Measurements from ENCODE around the gene TMEM164.

TMEM164 gene

DNA sequence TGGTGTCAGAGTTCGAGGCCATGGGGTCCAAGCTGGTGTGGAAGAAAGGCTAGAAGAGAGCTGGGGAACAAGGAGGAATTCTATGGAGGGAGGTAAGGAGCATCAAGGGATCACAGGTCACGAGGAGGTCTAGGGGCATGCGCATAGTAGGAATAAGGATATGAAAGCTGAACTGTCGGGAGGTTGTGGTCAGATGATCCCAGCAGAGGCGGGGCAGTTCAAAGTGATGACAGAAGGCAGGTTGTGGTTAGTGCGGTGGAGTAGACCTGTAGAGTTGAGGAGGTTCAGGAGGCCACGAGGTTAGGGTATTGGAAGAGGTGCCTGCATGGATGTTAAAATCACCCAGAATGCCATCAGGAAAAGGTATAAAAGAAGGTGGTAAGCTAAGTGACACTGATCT, 156.3 kb downstream of the TMEM164 start:
- H3K4me3 ChIP-seq (ENCODE audit: low read depth, low read length): no peak overlapping the region
- TF ChIP-seq, protein P1, sequence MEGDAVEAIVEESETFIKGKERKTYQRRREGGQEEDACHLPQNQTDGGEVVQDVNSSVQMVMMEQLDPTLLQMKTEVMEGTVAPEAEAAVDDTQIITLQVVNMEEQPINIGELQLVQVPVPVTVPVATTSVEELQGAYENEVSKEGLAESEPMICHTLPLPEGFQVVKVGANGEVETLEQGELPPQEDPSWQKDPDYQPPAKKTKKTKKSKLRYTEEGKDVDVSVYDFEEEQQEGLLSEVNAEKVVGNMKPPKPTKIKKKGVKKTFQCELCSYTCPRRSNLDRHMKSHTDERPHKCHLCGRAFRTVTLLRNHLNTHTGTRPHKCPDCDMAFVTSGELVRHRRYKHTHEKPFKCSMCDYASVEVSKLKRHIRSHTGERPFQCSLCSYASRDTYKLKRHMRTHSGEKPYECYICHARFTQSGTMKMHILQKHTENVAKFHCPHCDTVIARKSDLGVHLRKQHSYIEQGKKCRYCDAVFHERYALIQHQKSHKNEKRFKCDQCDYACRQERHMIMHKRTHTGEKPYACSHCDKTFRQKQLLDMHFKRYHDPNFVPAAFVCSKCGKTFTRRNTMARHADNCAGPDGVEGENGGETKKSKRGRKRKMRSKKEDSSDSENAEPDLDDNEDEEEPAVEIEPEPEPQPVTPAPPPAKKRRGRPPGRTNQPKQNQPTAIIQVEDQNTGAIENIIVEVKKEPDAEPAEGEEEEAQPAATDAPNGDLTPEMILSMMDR (conservative IDR thresholded peaks at IDR 0.05; ENCODE audit: low read depth, low read length): no peak
- DNase-seq (ENCODE audit: low read depth): no peak

DNA sequence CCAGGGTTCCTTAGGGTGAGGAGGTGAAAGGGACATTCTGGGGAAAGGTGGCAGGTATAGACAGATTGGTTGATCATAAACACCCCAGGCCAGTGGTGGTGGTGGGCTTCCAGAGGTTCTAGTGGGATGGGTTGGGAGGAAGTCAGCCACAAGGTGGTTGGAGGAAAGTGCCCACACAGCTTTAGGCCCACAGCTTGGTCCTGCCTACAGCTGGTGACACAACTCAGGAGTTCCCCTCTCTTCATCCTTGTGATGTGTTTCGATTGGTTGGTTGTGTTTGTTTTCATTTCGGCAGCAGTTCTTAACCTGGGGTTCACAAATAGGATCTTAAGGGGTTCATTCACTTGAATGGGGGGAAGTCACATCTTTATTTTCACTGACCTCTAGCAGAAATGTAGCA, 157.0 kb downstream of the TMEM164 start:
- H3K4me3 ChIP-seq (ENCODE audit: low read depth, low read length): no peak overlapping the region
- DNase-seq (ENCODE audit: low read depth): no peak
- TF ChIP-seq, protein P1 (conservative IDR thresholded peaks at IDR 0.05; ENCODE audit: low read depth, low read length): no peak

DNA sequence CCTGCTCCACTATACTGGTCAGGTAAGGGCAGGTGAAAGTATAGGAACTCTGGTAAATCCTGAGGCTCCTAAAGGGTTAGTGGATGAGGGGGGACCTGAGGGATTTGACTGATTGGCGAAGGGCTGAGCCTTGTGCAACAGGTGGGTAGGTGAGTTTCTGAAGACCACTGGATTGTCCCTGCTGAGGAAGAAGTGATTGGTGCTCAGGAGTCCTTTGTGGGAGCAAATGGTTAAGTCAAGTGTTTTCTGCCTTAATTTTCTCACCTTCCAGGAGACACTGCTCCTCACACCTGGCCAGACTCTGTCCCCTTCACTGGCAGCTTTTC, 158.4 kb downstream of the TMEM164 start:
- no peak for DNase-seq (ENCODE audit: low read depth)

DNA sequence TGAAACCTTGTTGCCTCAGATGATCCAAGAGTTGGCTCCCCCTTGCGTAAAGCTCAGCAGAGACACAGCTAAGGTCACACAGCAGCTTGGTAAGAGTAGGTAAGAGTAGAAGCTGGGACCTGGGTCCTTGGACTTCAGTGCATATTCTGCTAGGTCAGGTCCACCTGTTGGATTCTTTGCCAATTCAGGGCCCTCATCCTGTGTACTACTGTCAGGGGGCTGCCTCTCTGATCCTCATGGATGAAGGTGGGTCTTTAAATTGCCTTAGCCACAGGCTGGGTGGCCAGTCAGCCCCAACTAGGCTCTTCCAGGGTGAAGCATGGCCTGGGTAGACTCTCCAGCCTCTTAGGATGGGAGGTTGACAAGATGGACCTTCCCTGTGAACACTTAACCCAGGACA, 159.2 kb downstream of the TMEM164 start:
- no peak for DNase-seq (ENCODE audit: low read depth)
- no peak overlapping the region for H3K4me3 ChIP-seq (ENCODE audit: low read depth, low read length)
- TF ChIP-seq, protein P1 (conservative IDR thresholded peaks at IDR 0.05; ENCODE audit: low read depth, low read length): no peak

More for the DNA sequence above, 158.4 kb downstream of the TMEM164 start:
- TF ChIP-seq, protein P1 (conservative IDR thresholded peaks at IDR 0.05; ENCODE audit: low read depth, low read length): no peak
- no peak overlapping the region for H3K4me3 ChIP-seq (ENCODE audit: low read depth, low read length)

DNA sequence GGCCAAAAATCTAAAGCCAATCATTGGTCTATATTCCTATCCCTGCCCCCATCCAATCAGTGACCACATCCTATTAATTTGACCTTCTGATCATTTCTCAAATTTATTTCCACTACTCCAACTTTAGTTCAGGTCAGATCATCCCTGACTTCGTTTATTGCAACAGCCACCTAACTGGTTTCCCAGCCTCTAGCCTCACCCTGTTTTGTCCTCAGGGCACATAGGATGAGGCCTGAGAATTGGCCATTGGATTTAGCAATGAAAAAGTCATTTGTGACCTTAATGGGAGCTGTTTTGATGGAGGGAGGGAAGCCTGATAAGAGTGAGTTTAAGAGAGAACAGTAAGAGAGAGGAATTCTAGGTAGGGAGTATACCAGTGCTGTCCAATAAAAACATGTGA, 160.0 kb downstream of the TMEM164 start:
- DNase-seq (ENCODE audit: low read depth): no peak
- no peak overlapping the region for H3K4me3 ChIP-seq (ENCODE audit: low read depth, low read length)
- TF ChIP-seq, protein P1 (conservative IDR thresholded peaks at IDR 0.05; ENCODE audit: low read depth, low read length): no peak

DNA sequence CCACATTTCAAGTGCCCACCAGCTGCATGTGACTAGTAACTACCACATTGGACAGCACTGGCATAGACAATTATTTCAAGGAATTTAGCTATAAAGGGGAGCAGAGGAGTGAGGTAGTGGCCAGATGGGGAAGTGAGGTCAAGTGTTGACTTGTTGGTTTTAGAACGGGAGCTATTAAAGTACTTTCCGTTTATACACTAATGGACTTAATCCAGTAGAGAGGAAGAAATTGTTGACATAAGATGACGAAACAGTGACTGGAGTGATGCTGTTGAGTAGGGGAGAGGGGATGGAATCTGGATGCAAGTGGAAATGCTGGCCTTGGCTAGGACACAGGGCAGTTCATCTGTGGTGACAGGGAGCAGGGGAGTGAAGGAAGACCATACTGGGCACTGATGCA, 160.6 kb downstream of the TMEM164 start:
- no peak overlapping the region for H3K4me3 ChIP-seq (ENCODE audit: low read depth, low read length)
- peak; percentile 17 for DNase-seq (ENCODE audit: low read depth)
- TF ChIP-seq, protein P1 (conservative IDR thresholded peaks at IDR 0.05; ENCODE audit: low read depth, low read length): no peak

DNA sequence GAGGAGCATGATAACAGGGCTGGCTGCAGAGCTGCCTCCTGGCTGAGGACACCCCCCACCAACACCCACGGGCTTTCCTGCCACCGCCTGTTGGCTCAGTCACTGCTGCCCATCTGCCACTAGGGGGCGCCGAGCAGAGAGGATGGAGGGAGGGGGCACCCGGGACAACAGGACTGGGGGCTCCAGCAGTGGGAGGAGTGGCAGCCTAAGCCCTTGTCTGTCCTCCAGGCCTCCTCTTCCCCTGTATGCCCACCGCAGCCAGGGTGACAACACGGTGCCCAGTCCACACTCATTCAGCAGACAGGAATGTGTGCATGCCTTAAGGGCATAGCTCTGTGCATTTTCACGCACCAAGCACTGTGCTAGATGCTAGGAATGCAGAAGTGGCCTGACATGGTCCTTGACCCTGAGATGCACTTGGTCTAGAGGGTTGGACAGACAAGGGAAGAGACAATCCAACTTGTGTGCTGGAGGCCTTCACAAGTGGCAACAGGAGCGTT, 165.1 kb downstream of the TMEM164 start:
- TF ChIP-seq, protein P1 (conservative IDR thresholded peaks at IDR 0.05; ENCODE audit: low read depth, low read length): peak; percentile 65
- peak; percentile 25 for DNase-seq (ENCODE audit: low read depth)
- H3K4me3 ChIP-seq (ENCODE audit: low read depth, low read length): no peak overlapping the region
